Measurements from ENCODE around the gene SERP1. TPM values are rescaled to one million over a fixed set of nuclear protein-coding genes. Genes with fewer than 3 reads are reported as not detected.
A peak's percentile ranks its signal among the peaks of the same experiment; 100 is the strongest.
"Not testable (repeated sequence)": the region's sequence is repeated elsewhere in the genome, so short reads cannot be mapped to it uniquely, and the experiment has no call there.

Gene SERP1
- total RNA-seq, 1 experiment from 2014 or later = 568 TPM

DNA sequence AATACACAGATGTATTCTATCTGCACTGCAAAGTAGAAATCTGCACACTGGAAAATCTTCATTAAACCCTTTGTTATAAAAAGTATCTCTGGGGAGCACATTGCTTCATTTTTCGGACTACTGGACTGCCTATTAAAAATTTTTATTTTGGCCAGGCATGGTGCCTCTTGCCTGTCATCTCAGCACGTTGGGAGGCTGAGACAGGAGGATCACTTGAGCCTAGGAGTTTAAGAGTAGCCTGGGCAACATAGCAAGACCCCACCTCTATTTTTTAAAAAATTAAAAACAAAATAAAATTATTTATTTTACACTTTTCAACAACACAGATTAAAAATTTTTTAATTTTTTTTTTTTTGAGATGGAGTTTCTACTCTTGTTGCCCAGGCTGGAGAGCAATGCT, 6.0 kb downstream of the SERP1 start:
- DNase-seq (ENCODE audit: low read depth) = no peak

DNA sequence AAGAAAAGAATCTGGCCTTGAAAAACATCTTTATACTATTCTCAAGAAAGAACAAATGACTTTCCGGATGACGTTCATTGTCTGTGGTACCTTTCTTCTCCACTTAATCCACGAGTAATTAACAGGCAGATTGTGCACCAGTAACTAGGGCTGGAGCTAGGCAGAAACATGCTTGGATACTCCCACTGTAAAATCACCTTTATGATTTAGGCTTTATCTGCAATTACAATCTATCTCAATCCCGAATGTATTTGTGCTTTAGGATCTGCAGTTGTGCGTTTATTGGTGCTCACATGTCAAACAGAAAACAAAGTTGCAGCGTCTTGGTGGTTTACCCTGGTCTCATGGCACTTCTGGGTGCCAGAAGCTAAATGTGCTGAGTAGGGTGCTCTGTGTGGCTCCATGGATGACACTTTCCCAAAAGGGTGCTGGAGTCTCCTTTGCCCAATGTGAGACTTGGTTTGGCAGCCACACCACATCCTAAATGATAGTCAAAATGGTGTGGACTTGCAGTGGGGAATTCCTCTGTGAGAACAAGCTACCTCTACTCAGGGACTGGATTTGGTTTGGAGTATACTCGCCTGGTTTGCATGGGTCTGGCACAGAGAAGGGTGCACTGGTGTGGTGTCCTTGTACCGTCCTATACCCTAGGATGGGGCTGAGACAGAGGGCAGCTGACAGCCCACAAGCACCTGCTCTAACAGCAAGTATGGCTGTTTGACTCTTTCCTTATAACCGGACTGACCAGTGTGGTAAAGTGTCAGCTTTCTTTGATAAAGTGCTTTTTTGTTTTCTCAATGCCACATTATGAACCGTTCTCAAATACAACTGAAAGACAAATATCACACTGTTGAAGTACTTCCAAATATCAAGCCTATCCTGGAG, 7.7 kb downstream of the SERP1 start:
- no peak for DNase-seq (ENCODE audit: low read depth)

DNA sequence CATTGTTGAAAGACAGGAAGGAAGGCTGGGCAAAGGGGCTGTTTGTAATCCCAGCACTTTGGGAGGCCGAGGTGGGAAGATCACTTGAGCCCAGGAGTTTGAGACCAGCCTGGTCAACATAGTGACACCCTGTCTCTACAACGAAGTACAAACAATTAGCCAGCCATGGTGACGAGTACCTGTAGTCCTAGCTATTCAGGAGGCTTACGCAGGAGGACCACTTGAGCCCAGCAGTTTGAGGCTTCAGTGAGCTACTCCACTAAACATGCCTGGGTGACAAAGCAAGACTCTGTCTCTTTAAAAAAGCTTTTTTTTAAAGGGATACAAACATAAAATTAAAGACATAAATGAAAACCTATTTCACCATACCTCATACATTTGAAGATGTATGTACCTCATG, 11.1 kb downstream of the SERP1 start:
- DNase-seq (ENCODE audit: low read depth) = no peak

DNA sequence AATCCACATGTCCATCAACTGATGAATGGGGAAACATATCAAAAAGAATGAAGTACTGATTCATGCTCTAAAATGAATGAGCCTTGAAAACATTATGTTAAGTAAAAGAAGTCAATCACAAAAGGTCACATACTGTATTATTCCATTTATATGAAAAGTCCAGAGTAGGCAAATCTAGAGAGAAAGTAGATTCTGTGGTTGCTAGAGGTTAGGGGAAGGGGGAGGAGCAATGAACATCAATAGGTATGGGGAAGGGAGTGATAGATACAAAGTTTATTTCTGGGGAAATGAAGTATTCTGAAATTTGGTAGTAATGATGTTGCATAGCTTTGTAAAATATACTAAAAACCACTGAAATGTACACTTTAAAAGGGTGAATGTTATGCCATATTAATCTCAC, 14.5 kb downstream of the SERP1 start:
- no peak for DNase-seq (ENCODE audit: low read depth)

DNA sequence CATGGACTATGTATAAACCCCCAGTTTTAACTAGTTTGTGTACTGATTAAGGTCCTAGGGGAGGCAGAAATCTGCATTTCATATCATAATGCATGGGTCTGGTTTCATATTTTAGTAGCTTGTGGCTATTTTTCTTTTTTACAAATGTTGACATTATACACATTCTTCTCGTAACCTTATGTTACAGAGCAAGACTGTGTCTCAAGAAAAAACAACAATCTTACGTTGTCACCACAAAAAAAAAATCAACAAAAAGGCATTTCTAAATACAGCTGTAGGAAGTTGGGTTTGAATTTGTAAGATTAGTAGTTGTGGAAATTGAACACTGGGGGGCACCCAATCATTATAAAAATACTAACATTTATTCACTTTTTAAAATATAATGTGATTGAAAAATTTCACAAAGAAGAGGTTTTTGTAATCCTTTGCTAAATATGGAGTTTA, 17.9 kb downstream of the SERP1 start:
- no peak for DNase-seq (ENCODE audit: low read depth)

DNA sequence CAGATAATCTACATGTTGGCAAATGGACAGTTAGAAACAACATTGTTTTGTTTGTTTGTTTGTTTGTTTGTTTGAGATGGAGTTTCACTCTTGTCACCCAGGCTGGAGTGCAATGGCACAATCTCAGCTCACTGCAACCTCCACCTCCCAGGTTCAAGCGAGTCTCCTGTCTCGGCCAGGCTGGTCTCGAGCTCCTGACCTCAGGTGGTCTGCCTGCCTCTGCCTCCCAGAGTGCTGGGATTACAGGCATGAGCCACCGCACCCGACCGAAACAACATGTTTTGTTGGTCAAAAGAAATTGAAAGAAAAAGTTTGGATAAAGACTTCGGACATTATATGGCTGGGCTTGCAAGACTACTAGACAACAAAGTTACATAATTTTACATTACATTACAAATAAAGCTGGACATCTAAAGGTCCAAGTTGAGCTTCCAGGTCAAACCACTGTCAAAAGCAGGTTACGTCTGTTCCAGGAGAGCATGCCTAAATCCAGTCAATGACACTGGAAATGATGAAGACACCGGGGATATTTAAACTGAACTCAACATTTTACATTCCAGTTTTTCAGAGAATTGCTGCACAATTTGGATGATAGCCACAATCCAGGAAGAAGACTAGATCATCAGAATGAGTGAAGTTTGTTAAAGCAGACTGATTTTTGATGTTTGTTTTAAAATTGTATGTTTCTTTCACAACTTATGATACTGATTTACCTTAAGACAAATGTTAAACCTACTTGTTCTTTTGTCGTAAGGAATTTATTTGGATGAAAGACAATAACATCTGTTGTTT, 18.6 kb downstream of the SERP1 start:
- DNase-seq (ENCODE audit: low read depth) = no peak

DNA sequence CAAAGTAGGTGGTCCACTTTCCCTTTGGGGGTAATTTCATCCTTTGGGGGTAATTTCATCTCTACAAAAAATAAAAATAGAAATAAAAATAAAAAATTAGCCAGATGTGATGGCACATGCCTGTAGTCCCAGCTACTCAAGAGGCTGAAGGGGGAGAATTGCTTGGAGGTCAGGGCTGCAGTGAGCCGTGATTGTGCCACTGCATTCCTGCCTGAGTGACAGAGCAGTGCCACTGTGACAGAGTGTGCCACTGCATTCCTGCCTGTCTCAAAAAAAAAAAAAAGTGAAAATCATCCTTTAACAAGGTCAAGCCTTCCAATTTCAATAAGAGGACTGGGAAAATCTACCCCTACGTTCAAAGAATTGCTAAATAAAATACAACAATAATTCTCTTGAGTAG, 22.8 kb downstream of the SERP1 start:
- DNase-seq (ENCODE audit: low read depth) = no peak

DNA sequence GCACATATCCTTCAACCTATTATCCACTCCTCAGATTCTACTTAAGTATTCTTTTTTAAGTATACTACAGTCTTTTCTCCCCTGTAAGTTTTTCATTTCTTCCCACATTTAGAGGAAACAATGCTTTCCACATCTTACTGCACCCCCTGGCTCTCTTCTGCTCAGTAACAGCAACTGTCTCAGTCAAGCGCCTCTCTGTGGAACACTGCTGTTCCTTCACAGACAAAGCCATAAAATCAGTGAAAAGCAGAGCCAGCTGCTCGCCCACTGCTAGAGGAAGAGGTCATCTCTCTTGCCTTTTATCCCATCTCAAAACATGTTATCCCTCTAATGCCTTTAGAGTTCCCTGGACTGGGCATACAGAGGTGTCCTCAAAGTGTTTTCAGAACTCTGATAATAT, 24.8 kb downstream of the SERP1 start:
- no peak for DNase-seq (ENCODE audit: low read depth)

DNA sequence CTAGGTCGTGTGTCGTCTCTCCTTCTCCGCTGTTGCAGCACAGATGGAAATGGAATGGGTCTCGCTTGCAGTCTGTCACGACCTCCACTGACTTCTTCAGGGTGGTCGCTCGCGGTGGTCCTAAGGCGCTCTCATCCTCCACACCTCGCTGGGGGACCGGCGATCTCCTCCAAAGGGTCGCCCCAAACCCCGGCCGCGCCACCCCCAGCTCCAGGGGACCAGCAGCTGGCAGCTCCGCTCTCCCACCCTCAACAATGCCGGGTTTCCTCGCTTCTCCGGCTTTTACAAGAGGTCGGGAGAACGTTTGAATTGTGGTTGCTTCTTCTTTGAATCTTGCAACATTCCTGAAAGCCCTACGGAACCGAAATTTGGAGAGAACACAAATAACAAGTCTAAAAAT, 25.9 kb downstream of the SERP1 start:
- DNase-seq (ENCODE audit: low read depth) = no peak

DNA sequence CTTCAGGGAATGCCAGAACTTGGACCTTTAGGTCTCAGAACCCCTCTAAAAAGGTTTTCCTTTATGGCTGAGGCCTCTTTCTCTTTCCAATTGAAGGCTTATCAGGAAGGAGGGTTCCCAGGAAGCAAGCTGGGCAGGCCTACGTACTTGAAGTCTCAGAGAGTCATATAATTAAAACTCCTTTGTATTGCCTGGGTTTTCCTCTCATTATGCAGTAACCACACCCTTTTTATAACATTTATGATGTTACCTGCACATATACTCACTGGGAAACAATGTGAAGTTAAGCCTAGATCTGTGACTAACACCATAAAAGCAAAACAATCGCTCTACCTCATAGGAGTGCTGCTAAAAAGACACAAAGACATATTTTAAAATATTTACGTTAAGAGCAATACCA, 27.3 kb downstream of the SERP1 start:
- no peak for DNase-seq (ENCODE audit: low read depth)

DNA sequence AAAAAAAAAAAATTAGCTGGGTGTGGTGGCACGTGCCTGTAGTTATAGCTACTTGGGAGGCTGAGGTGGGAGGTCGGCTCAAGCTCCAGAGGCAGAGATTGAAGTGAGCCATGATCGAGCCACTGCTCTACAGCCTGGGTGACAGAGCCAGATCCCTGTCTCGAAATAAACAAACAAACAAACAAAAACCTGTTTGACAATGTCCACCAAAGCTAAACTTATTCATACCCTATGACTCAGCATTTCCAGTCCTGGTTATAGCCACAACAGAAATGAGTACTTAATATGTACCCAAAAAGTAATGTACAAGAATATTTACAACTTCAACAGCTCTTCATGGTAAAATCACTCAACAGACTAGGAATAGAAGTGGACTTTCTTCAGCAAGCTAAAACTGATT, 31.1 kb downstream of the SERP1 start:
- no peak for DNase-seq (ENCODE audit: low read depth)

DNA sequence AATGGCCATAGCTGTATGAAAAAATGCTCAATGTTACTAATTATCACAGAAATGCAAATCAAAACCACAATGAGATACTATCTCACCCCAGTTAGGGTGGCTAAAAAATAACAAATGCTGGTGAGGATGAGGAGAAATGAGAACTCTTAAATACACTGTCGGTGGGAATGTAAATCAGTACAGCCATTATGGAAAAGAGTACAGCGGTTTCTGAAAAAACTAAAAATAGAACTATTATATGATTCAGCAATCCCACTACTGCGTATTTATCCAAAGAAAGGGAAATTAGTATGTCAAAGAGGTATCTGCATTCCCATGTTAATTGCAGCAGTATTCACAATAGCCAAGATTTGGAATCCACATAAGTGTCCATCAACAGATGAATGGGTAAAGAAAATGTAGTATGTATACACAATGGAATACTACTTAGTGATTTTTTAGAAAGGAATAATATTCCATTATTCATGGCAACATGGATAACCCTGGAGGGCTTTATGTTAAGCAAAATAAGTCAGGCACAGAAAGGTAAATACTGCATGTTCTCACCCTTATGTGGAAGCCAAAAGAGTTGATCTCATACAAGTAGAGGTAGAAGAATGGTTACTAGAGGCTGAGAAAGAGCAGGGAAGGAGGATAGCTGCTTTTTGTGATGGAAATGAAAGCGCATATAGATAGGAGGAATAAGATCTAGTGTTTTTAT, 35.0 kb downstream of the SERP1 start:
- DNase-seq (ENCODE audit: low read depth) = no peak

DNA sequence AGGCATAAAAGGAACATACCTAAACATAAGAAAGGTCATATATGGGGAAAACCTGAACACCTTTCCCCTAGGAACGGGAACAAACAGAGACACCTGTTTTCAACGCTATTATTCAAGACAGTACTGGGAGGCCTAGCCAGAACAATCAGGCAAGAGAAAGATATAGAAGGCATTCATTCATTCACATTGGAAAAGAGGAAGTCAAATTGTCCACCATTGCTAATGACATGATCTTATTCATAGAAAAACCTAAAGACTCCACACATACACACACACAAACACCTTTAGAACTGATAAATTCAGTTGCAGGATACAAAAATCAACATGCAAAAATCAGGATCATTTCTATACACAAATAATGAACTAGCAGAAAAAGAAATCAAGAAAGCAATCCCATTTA, 36.5 kb downstream of the SERP1 start:
- no peak for DNase-seq (ENCODE audit: low read depth)

DNA sequence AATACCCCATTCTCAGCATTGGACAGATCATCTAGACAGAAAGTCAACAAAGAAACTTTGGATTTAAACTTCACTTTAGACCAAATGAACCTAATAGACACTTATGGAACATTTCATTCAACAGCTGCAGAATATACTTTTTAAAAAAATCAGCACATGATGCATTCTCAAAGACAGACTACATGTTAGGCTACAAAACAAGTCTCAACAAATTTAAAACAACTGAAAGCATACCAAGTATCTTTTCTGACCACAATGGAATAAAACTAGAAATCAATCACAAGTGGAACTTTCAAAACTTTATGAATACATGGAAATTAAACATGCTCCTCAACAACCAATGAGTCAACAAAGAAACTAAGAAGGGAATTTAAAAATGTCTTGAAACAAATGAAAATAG, 37.9 kb downstream of the SERP1 start:
- no peak for DNase-seq (ENCODE audit: low read depth)

DNA sequence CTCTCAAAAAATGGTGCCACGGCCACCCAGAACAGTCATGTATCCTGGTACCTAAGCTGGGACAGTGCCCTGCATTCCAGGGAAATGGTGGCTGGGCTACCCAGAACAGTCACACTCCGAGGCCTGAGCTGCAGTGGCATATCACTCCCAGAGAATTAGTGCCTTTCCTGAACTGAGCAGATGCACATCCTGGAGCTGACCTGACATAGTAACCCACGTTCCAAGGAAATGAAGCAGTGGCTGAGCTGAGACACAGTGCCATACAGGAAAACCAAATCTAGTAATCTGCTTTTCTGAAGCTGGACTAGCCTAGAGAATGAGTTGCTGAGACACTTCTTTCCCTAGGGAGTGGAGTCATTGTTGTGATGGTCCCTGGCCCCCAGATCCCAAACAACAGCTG, 41.8 kb downstream of the SERP1 start:
- no peak for DNase-seq (ENCODE audit: low read depth)

DNA sequence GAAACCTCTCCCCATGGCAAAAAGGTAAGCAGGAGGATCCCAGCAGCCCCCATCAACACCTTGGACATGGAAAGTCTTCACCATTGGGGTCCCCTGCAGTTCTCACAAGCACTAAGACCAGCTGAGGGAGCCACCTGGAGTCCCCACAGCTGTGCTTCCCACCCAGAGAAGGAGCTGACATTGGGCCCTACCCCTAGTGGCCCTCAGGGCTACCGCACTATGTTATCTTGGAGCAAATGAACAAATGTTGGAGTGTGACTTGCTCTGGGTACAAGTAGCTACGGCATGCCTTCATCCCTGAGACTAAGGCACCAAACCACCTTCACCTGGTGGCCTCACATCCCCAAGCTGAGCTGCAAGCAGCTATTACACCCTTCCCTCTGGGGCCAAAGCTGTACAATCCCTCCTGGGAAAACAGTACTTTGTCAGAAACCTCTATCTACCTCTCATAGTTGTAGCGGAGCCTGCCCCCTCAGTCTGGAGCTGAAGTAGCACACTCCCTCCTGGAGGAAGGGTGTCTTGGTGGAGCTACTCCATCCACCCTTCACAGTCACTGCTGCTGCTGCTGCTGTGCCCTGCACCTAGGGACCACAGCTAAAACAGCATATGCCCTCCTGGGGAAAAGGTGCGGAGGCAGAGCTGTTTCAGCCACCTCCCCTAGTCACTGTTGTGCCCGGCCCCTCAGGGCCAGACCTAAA, 42.7 kb downstream of the SERP1 start:
- DNase-seq (ENCODE audit: low read depth) = no peak

DNA sequence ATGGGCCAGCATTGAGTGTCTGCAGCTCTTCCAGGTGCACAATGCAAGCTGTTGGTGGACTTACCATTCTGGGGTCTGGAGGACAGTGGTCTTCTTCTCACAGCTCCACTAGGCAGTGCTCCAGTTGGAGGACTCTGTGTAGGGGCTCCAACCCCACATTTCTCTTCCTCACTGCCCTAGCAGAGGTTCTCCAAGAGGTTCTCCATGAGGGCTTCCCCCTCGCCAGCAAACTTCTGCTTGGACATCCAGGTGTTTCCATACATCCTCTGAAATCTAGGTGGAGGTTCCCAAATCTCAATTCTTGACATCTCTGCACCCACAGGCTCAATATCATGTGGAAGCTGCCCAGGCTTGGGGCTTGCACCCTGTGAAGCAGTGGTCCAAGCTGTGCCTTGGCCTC, 45.3 kb downstream of the SERP1 start:
- DNase-seq (ENCODE audit: low read depth) = not testable (repeated sequence)

DNA sequence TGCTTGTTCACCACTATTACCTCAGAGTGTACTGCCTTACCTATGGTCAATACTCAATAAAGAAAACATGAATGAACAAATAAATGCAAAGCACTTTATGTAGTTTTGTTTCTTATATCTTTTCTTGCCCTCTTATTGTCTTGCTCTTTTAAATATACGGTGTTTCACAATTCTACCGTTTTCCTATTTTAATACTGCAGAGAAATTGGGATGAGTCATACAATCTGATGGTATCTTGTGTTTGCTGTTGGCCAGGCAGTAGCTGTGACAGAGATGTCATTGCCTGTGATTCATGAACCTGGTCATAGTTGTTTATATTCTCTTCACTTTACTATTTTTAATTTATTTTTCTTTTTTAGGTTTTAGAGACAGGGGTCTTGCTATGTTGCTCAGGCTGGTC, 48.3 kb downstream of the SERP1 start:
- DNase-seq (ENCODE audit: low read depth) = peak; percentile 77

DNA sequence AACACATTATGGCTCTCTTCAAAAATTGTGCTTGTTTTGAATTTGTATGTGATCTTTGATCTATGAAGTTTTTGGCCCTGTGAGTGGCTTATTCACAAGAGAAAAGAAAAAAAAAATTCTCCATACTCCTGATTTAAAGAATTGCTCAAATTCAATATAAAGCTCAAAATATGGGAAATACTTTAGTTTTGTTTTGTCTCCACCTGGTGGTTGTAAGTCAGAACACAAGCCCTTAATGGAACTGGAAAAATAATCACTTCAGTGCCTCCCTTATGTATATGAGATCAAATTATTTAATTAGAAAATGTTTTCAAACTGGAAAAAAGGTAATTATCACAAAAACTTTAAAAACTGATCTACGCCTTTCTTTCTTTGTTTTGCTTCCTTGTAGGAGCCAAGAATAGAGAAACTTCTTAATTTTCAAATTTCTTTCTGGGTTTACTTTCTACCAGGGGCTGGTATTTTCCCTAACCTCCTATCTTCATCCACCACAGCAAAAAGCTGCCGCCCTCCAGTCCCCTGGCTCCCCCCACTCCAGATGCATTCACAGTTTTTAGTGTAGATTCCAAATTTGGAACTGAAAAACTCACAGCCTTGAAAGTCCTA, 50.6 kb downstream of the SERP1 start:
- peak; percentile 65 for DNase-seq (ENCODE audit: low read depth)

DNA sequence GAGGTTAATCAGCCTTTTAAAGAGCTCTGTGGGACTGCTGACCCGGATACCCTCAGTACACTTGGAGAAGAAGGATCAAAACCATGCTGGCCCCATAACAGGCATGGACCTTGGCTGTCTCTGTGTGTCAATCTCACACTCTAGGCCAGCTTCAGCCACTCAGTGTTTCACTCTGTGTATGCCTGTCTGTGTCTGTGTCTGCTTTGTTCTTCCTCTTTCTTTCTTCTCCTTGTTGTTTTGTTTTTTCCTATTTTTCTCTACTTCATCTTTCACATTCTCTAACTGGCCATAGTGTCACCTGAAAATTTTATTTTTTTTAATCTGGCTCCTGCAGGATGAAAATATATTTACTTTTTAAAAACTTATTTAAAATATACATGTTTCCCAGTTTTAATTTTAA, 51.1 kb downstream of the SERP1 start:
- no peak for DNase-seq (ENCODE audit: low read depth)

DNA sequence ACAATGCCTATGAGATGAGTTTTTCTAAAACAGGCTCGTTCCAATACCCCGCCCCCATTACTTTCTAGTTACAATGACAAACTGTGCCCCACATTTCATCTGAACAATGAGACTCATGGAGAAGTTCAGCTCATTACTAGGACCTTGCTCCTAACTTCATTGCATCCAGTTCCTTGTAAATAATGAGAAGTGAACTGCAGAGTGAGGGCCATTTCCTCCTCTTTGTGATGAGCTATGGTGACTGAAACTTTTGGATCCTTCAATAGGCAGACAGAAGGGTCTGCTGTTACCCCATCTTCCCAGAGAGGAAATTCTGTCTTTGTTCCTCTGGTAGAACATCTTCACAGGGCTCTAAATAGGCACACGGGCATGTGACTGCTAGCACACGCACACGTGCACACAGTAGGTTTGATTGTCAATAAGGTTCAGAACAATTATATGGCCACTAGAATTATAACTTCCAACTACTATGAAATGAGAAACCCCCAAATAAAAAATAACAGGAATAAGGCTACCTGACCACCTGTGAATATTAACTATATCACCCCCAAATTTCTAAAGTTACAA, 51.8 kb downstream of the SERP1 start:
- DNase-seq (ENCODE audit: low read depth) = no peak
